NCI-H526 treated with DMSO at 0.1 percent for 48 hours (cell line): ENCODE results near the gene KCNE2.
"Not testable (repeated sequence)": the region's sequence is repeated elsewhere in the genome, so short reads cannot be mapped to it uniquely, and the experiment has no call there.

ENCODE experiments used
- DNase-seq: peaks from one replicate; lab custom pipeline; 2025; lab: John Stamatoyannopoulos, UW

The KCNE2 gene

DNA sequence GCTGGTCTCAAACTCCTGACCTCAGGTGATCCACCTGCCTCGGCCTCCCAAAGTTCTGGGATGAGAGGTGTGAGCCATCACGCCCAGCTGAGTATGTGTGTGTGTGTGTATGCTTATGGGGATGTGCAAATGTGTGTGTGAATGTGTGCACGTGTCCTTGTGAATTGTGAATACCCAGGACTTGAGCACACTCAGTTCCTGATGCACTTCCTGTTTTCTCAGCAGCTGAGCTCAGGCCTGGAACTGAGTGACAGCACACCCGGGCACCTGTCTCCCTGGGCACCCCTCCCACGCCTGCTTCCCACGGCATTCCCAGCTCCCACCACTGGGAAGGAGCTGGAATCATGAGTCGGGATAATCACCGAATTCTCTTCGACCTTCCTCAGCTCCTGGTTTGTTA lies 43.5 kb downstream of the KCNE2 start:
- not testable (repeated sequence) for DNase-seq

DNA sequence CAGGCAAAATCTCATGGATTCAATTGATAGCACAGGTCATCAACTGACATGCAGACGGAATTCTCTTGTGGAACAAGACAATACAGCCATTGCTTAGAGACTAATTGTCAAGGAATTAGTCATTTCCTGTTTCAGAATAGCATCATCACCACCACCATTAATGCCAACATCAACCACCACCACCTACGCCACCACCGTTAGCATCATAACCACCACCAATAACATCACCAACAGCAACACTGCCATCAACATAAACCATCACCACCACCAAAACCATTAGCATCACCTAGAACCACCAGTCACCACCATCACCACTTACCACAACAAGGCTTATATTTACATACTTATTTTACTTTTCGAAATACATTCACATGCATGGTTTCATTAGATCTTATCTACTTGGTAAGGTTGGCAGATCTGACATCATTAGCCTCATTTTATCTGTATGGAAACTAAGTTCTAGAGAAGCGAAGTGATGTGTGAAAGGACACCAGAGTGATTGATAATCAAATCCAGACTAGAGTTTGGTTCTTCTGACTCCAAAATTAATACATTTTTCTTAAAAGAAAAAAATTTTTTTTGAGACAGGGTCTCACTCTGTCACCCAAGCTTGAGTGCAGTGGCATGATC lies 53.8 kb downstream of the KCNE2 start:
- not testable (repeated sequence) for DNase-seq
